Measurements from ENCODE around the gene DHRS2.
"Not testable (repeated sequence)": the region's sequence is repeated elsewhere in the genome, so short reads cannot be mapped to it uniquely, and the experiment has no call there.

The DHRS2 gene

DNA sequence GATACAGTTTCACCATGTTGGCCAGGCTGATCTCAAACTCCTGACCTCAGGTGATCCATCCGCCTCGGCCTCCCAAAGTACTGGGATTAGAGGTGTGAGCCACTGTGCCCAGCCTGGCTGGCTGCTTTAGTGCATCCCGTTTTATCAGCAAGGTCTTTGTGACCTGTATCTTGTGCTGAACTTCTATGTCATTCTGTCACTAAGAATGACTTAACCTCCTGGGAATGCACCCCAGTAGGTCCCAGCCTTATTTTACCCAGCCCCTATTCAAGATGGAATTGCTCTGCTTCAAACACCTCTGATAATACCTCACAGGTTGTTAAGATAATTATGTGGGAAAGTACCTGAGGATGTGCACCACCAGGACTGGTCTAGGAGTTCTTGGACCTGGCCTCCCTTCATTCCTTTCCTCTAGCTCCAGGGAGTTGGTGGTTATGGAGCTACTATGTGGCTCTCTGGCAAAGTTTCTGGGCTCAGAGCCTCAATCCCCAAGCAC is 31.4 kb upstream of the DHRS2 start:
- H3K4me1 Mint-ChIP-seq = no peaks in the 10 kb centered on the region
- TF ChIP-seq, protein P1, sequence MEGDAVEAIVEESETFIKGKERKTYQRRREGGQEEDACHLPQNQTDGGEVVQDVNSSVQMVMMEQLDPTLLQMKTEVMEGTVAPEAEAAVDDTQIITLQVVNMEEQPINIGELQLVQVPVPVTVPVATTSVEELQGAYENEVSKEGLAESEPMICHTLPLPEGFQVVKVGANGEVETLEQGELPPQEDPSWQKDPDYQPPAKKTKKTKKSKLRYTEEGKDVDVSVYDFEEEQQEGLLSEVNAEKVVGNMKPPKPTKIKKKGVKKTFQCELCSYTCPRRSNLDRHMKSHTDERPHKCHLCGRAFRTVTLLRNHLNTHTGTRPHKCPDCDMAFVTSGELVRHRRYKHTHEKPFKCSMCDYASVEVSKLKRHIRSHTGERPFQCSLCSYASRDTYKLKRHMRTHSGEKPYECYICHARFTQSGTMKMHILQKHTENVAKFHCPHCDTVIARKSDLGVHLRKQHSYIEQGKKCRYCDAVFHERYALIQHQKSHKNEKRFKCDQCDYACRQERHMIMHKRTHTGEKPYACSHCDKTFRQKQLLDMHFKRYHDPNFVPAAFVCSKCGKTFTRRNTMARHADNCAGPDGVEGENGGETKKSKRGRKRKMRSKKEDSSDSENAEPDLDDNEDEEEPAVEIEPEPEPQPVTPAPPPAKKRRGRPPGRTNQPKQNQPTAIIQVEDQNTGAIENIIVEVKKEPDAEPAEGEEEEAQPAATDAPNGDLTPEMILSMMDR (IDR thresholded peaks at IDR 0.05; ENCODE audit: unreplicated experiment in 3 of 3) = no peak
- H3K4me3 Mint-ChIP-seq = no peak overlapping the region
- peaks cover 9% of the 10 kb centered on the region for H3K27me3 Mint-ChIP-seq (ENCODE audit: low read depth)
- H3K9me3 Mint-ChIP-seq = no peaks in the 10 kb centered on the region
- no peak overlapping the region for H3K27ac Mint-ChIP-seq
- H3K36me3 Mint-ChIP-seq (ENCODE audit: low read depth) = no peaks in the 10 kb centered on the region

DNA sequence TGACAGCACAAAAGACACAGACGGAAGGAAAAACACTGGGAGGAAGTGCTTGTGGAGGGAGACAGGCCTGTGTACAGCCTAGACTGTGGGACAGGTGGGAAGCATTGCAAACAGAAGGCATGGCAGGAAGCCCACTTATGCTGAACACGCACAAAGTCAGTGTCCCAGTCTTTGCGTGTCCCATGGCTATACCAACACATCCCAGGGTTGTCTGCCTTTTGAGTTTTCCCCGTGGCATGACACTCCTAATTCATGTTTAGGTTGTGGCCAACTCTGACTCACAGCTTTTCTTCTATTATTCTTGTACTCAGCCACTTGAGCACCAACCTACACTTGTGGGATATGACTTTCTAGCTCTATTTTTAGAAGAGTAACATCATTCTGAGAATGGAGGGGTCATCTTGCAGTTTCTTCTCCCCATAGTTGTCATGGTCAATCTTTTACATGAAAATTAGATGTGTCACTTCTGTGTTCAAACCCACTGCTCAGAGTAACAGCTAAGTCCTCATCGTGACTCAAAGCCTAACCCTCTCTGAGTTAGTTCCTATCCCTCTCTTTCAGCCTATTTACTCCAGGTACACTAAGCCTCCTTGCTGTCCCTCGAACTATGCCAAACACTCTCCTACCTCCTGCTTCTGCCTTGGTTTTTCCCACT is 30.1 kb upstream of the DHRS2 start:
- TF ChIP-seq, protein P1 (IDR thresholded peaks at IDR 0.05; ENCODE audit: unreplicated experiment in 3 of 3) = no peak
- Mint-ChIP-seq H3K27ac (no peak overlapping the region), H3K36me3 (ENCODE audit: low read depth) (no peaks in the 10 kb centered on the region), H3K27me3 (ENCODE audit: low read depth) (peaks cover 13% of the 10 kb centered on the region), H3K4me1 (no peaks in the 10 kb centered on the region), H3K9me3 (no peaks in the 10 kb centered on the region), H3K4me3 (no peak overlapping the region)

- H3K4me1 Mint-ChIP-seq = no peaks in the 10 kb centered on the region
- peaks cover 18% of the 10 kb centered on the region for H3K27me3 Mint-ChIP-seq (ENCODE audit: low read depth)
- TF ChIP-seq, protein P1 (IDR thresholded peaks at IDR 0.05; ENCODE audit: unreplicated experiment in 3 of 3) = no peak
- no peaks in the 10 kb centered on the region for H3K36me3 Mint-ChIP-seq (ENCODE audit: low read depth)
- H3K4me3 Mint-ChIP-seq = no peak overlapping the region
- H3K27ac Mint-ChIP-seq = no peak overlapping the region
- no peaks in the 10 kb centered on the region for H3K9me3 Mint-ChIP-seq
These were observed 27.7 kb upstream of the DHRS2 start for GRCh38 chr14:23608454-23608853.

GRCh38 chr14:23609001-23609400 is 27.2 kb upstream of the DHRS2 start:
- H3K36me3 Mint-ChIP-seq (ENCODE audit: low read depth) = no peaks in the 10 kb centered on the region
- H3K4me1 Mint-ChIP-seq = no peaks in the 10 kb centered on the region
- H3K27ac Mint-ChIP-seq = no peak overlapping the region
- no peak overlapping the region for H3K4me3 Mint-ChIP-seq
- H3K9me3 Mint-ChIP-seq = no peaks in the 10 kb centered on the region
- H3K27me3 Mint-ChIP-seq (ENCODE audit: low read depth) = peaks cover 18% of the 10 kb centered on the region
- TF ChIP-seq, protein P1 (IDR thresholded peaks at IDR 0.05; ENCODE audit: unreplicated experiment in 3 of 3) = no peak

DNA sequence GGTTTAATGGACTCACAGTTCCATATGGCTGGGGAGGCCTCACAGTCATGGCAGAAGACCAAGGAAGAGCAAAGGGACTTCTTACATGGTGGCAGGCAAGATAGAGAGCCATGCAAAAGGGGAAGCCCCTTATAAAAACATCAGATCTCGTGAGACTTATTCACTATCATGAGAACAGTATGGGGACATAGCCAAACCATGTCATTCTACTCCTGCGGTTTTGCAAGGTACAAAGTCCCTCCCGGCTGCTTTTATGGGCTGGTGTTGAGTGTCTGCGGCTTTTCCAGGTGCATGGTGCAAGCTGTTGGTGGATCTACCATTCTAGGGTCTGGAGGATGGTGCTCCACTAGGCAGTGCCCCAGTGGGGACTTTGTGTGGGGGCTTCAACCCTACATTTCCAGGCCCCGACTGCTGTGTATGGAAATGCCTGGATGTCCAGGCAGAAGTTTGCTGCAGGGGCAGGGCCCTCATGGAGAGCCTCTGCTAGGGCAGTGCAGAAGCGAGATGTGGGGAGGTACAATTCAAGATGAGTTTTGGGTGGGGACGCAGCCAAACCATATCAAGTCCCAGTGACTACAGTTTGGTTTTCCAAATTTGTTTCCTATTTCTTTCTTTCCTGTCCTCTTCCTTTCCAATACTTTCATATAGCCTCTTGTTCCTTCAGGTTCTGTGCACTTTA is 26.6 kb upstream of the DHRS2 start:
- not testable (repeated sequence) for H3K4me3 Mint-ChIP-seq
- peaks cover 20% of the 10 kb centered on the region for H3K27me3 Mint-ChIP-seq (ENCODE audit: low read depth)

GRCh38 chr14:23610090-23610814 is 25.9 kb upstream of the DHRS2 start:
- H3K9me3 Mint-ChIP-seq = no peaks in the 10 kb centered on the region
- H3K4me3 Mint-ChIP-seq = no peak overlapping the region
- no peak overlapping the region for H3K27ac Mint-ChIP-seq
- no peaks in the 10 kb centered on the region for H3K4me1 Mint-ChIP-seq
- no peaks in the 10 kb centered on the region for H3K36me3 Mint-ChIP-seq (ENCODE audit: low read depth)
- TF ChIP-seq, protein P1 (IDR thresholded peaks at IDR 0.05; ENCODE audit: unreplicated experiment in 3 of 3) = no peak
- H3K27me3 Mint-ChIP-seq (ENCODE audit: low read depth) = peaks cover 25% of the 10 kb centered on the region

More for the DNA sequence above, 26.6 kb upstream of the DHRS2 start:
- H3K4me1 Mint-ChIP-seq; H3K27ac Mint-ChIP-seq; H3K9me3 Mint-ChIP-seq; H3K36me3 Mint-ChIP-seq (ENCODE audit: low read depth): not testable (repeated sequence)

All from nephron (organoid).